Endothelial cell of umbilical vein (primary cell): ENCODE data around the gene UBL7. TPM values are rescaled to one million over a fixed set of nuclear protein-coding genes. Genes with fewer than 3 reads are reported as not detected.

Source experiments
- BruUV-seq: library from RNA; stranded (reverse); fragments of 400-500 nt; replicated peaks from 2 replicates; lab custom pipeline; 2021; lab: Mats Ljungman, UMichigan
- CTCF ChIA-PET: fragments of 300-600, 350-600 bp; sonication (Branson Sonifier 250); formaldehyde crosslinking; loops from one replicate; lab custom pipeline; 2021; ENCODE audit warnings: antibody characterized with exemption, inconsistent platforms; lab: Charles Lee
- POLR2A ChIA-PET: fragments of 300-600, 350-600 bp; sonication (Branson Sonifier 250); formaldehyde crosslinking; loops from one replicate; lab custom pipeline; 2021; ENCODE audit warnings: antibody characterized with exemption, inconsistent platforms; lab: Charles Lee
- DNase-seq: peaks from one replicate; pipeline ENCODE4 v3.0.0-alpha.2; 2011; ENCODE audit warnings: low read depth, low spot score
- FAIRE-seq: peaks from 2 replicates; lab custom pipeline; 2011; peaks lifted over from hg19 to GRCh38; lab: Jason Lieb, UNC
- H2AFZ ChIP-seq: 2 replicates; pipeline ENCODE4 v1.6.0; 2012; ENCODE audit warnings: low read depth, low read length, control low read depth, inconsistent platforms
- H3K27ac ChIP-seq: 2 replicates; pipeline ENCODE4 v1.5.1; 2011; ENCODE audit warnings: low read depth, mild to moderate bottlenecking, control low read depth, low read length, moderate library complexity; ENCODE audit not compliant: insufficient read depth
- H3K27me3 ChIP-seq, 2 experiments: 2 replicates each; pipeline versions ENCODE4 v1.6.0 to v1.6.1; 2011; ENCODE audit warnings: low read length in 2 of 2, mixed read lengths in 1 of 2; ENCODE audit not compliant: control insufficient read depth in 2 of 2, insufficient read depth in 2 of 2
- H3K36me3 ChIP-seq, 2 experiments: 2 replicates in 1 of 2; 3 replicates in 1 of 2; pipeline ENCODE4 v1.5.1; 2011; ENCODE audit warnings: low read length in 2 of 2, mild to moderate bottlenecking in 1 of 2, moderate library complexity in 1 of 2; ENCODE audit not compliant: control insufficient read depth in 2 of 2, insufficient read depth in 2 of 2; ENCODE audit errors: extremely low read depth in 1 of 2
- H3K4me1 ChIP-seq: 3 replicates; pipeline ENCODE4 v1.5.1; 2011; ENCODE audit warnings: mild to moderate bottlenecking, low read length; ENCODE audit not compliant: control insufficient read depth, insufficient read depth; ENCODE audit errors: extremely low read depth
- H3K4me2 ChIP-seq: 2 replicates; pipeline ENCODE4 v1.6.1; 2011; ENCODE audit warnings: low read length, control low read depth, mixed read lengths; ENCODE audit not compliant: insufficient read depth
- H3K4me3 ChIP-seq, 3 experiments: fragments of 200-600 bp in 1 of 3; sonication (generic), shearing (Covaris generic) in 1 of 3; replicated peaks in 1 of 3; 2 replicates each; pipeline ENCODE4 v1.5.1; 2011 to 2016; ENCODE audit warnings: control low read depth in 3 of 3, low read length in 3 of 3, mild to moderate bottlenecking in 2 of 3, inconsistent platforms in 1 of 3, low read depth in 1 of 3, moderate library complexity in 1 of 3; ENCODE audit not compliant: insufficient read depth in 1 of 3
- H3K79me2 ChIP-seq: 2 replicates; pipeline ENCODE4 v1.6.0; 2012; ENCODE audit warnings: low read length, inconsistent platforms; ENCODE audit not compliant: control insufficient read depth, insufficient read depth
- H3K9ac ChIP-seq: replicated peaks from 2 replicates; pipeline ENCODE3; 2011; ENCODE audit warnings: low read length, control low read depth; ENCODE audit not compliant: insufficient read depth; ENCODE audit errors: extremely low read depth
- H3K9me1 ChIP-seq: replicated peaks from 3 replicates; pipeline ENCODE4 v1.6.0; 2011; ENCODE audit warnings: mild to moderate bottlenecking, low read length; ENCODE audit not compliant: control insufficient read depth, insufficient read depth; ENCODE audit errors: extremely low read depth
- H3K9me3 ChIP-seq: replicated peaks from 2 replicates; pipeline ENCODE4 v1.5.1; 2012; ENCODE audit warnings: low read length, inconsistent platforms; ENCODE audit not compliant: control insufficient read depth, insufficient read depth
- H4K20me1 ChIP-seq: replicated peaks from 2 replicates; pipeline ENCODE3; 2011; ENCODE audit warnings: mild to moderate bottlenecking, low read length; ENCODE audit not compliant: control insufficient read depth, insufficient read depth; ENCODE audit errors: extremely low read depth
- EZH2 ChIP-seq: IDR thresholded peaks from 2 replicates; pipeline ENCODE4 v1.6.1; 2012; ENCODE audit warnings: borderline replicate concordance, low read depth, mild to moderate bottlenecking, moderate library complexity, low read length, inconsistent platforms; ENCODE audit not compliant: severe bottlenecking
- FOS ChIP-seq: IDR thresholded peaks from 2 replicates; pipeline ENCODE4 v1.6.1; 2011; ENCODE audit warnings: mild to moderate bottlenecking, low read length, moderate library complexity, borderline replicate concordance; ENCODE audit not compliant: insufficient read depth
- GATA2 ChIP-seq: IDR thresholded peaks from 2 replicates; pipeline ENCODE4 v1.7.0; 2011; ENCODE audit warnings: low read depth, mild to moderate bottlenecking, moderate library complexity, mixed read lengths, low read length; ENCODE audit not compliant: insufficient read length, insufficient read depth
- JUN ChIP-seq: IDR thresholded peaks from 2 replicates; pipeline ENCODE4 v1.6.1; 2011; ENCODE audit warnings: borderline replicate concordance, low read depth; ENCODE audit not compliant: insufficient read length, insufficient read depth
- MYC ChIP-seq: IDR thresholded peaks from one replicate; pipeline ENCODE4 v1.6.1; 2011; ENCODE audit warnings: mild to moderate bottlenecking, low read depth, low read length
- POLR2A ChIP-seq: IDR thresholded peaks from 2 replicates; pipeline ENCODE4 v1.6.1; 2012; ENCODE audit warnings: low read depth, mild to moderate bottlenecking, control low read depth, low read length
- POLR2AphosphoS5 ChIP-seq: IDR thresholded peaks from 2 replicates; pipeline ENCODE4 v1.6.1; 2012; ENCODE audit warnings: low read depth, mild to moderate bottlenecking, control low read depth, low read length, moderate library complexity; ENCODE audit not compliant: insufficient read depth
- dilution Hi-C: fragments of 300-500 bp; cut with MboI; formaldehyde crosslinking; loops from one replicate; pipeline ENCODE4 v1.15.0; 2019; ENCODE audit warnings: low sequenced_read_pairs; ENCODE audit not compliant: extremely low pct_ligation_motif_present
- intact Hi-C: fragments of 100-400 bp; cut with micrococcal nuclease; formaldehyde crosslinking; loops from one replicate; pipeline ENCODE4 v1.10.0; 2022
- polyA plus RNA-seq, 4 experiments: library from polyadenylated mRNA; depleted of rRNA in 3 of 4; stranded (reverse) in 3 of 4; unstranded in 1 of 4; fragments of >200 nt; gene quantifications; 2 replicates each; pipeline versions ENCODE4 v1.2.1 to v1.2.3, GENCODE V29; 2011 to 2012; ENCODE audit warnings: missing spikeins in 1 of 4
- total RNA-seq: library from RNA; stranded (reverse); gene quantifications from 2 replicates; pipeline ENCODE4 v1.2.3, GENCODE V29; 2021
- TF ChIP-seq, protein P1 (sequence below): IDR thresholded peaks from 2 replicates; pipeline ENCODE4 v1.6.1; 2011; ENCODE audit not compliant: insufficient read depth, insufficient read length
- TF ChIP-seq, protein P2 (sequence below), 2 donors: IDR thresholded peaks; 1 replicate in 1 of 2; 2 replicates in 1 of 2; pipeline ENCODE4 v1.5.1; 2011; ENCODE audit warnings: low read length in 2 of 2, mild to moderate bottlenecking in 2 of 2, moderate library complexity in 2 of 2, control low read depth in 1 of 2, inconsistent platforms in 1 of 2, low read depth in 1 of 2; ENCODE audit not compliant: insufficient read depth in 1 of 2; ENCODE audit errors: extremely low read depth in 1 of 2

UBL7 gene
- total and polyA plus RNA-seq, 2 donors (not counting 3 experiments of a cell fraction or from before 2014, with no cell fraction given), result 32.8 to 90.4 TPM

DNA sequence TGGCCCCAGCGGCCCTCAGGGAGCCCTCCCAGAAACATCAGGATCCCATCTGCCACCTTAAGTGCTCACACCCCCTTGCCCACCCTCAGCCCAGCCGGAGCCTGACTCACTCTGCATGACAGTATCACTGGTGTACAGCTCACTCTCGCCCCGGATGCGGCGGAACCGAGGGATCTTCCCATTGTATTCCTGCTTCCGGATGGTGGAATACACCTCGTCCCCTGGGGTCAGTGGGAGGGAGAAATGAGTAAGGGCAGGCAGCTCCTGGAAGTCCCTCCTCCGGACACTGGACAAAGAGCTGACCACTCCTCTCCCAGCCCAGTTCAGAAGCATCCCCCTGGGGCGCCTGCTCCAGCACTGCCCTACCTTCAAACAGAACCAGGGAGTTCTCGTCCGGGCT lies 43.7 kb downstream of the UBL7 start:
- TF ChIP-seq, protein P1, sequence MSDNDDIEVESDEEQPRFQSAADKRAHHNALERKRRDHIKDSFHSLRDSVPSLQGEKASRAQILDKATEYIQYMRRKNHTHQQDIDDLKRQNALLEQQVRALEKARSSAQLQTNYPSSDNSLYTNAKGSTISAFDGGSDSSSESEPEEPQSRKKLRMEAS, result no peak
- TF ChIP-seq FOS, result no peak
- TF ChIP-seq JUN, result no peak
- TF ChIP-seq POLR2AphosphoS5, result no peak
- TF ChIP-seq, protein P2, sequence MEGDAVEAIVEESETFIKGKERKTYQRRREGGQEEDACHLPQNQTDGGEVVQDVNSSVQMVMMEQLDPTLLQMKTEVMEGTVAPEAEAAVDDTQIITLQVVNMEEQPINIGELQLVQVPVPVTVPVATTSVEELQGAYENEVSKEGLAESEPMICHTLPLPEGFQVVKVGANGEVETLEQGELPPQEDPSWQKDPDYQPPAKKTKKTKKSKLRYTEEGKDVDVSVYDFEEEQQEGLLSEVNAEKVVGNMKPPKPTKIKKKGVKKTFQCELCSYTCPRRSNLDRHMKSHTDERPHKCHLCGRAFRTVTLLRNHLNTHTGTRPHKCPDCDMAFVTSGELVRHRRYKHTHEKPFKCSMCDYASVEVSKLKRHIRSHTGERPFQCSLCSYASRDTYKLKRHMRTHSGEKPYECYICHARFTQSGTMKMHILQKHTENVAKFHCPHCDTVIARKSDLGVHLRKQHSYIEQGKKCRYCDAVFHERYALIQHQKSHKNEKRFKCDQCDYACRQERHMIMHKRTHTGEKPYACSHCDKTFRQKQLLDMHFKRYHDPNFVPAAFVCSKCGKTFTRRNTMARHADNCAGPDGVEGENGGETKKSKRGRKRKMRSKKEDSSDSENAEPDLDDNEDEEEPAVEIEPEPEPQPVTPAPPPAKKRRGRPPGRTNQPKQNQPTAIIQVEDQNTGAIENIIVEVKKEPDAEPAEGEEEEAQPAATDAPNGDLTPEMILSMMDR (IDR thresholded peaks at IDR 0.05; ENCODE audit: extremely low read depth in 1 of 2, insufficient read depth in 1 of 2, low read depth in 1 of 2, low read length in 2 of 2), result no peak
- no peak for TF ChIP-seq GATA2
- no peak for TF ChIP-seq EZH2
- TF ChIP-seq POLR2A, result no peak
- TF ChIP-seq MYC, result no peak
- Histone ChIP-seq H3K27ac (no peak overlapping the region), H4K20me1 (no peaks in the 10 kb centered on the region), H3K4me3 (no peak overlapping the region), H3K79me2 (no peaks in the 10 kb centered on the region), H3K9me1 (no peaks in the 10 kb centered on the region), H3K36me3 (no peaks in the 10 kb centered on the region), H2AFZ (no peak overlapping the region), H3K4me2 (no peak overlapping the region), H3K4me1 (no peaks in the 10 kb centered on the region), H3K9ac (no peak overlapping the region), H3K27me3 (no peaks in the 10 kb centered on the region), H3K9me3 (no peaks in the 10 kb centered on the region)
- DNase-seq, result no peak
- CTCF ChIA-PET, result no interaction called here
- intact Hi-C loops (no loop called here), dilution Hi-C loops (no loop called here)
- POLR2A ChIA-PET, result no interaction called here
- FAIRE-seq, result no peak
- no TSS peak for BruUV-seq
